Measurements from ENCODE around the gene ZNF330.

GRCh38 chr4:141215030-141215429 is 5.7 kb upstream of the ZNF330 start:
- TF ChIP-seq, protein P1, sequence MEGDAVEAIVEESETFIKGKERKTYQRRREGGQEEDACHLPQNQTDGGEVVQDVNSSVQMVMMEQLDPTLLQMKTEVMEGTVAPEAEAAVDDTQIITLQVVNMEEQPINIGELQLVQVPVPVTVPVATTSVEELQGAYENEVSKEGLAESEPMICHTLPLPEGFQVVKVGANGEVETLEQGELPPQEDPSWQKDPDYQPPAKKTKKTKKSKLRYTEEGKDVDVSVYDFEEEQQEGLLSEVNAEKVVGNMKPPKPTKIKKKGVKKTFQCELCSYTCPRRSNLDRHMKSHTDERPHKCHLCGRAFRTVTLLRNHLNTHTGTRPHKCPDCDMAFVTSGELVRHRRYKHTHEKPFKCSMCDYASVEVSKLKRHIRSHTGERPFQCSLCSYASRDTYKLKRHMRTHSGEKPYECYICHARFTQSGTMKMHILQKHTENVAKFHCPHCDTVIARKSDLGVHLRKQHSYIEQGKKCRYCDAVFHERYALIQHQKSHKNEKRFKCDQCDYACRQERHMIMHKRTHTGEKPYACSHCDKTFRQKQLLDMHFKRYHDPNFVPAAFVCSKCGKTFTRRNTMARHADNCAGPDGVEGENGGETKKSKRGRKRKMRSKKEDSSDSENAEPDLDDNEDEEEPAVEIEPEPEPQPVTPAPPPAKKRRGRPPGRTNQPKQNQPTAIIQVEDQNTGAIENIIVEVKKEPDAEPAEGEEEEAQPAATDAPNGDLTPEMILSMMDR (optimal IDR thresholded peaks at IDR 0.05 in 1 of 3, IDR thresholded peaks at IDR 0.05 in 1 of 3, conservative IDR thresholded peaks at IDR 0.05 in 1 of 3; ENCODE audit: extremely low read depth in 1 of 3, insufficient read depth in 2 of 3, low read length in 3 of 3): no peak
- TF ChIP-seq EZH2 (IDR thresholded peaks at IDR 0.05; ENCODE audit: low read length): no peak
